ENCODE results near the gene MCTP2. TPM values are rescaled to one million over a fixed set of nuclear protein-coding genes. Genes with fewer than 3 reads are reported as not detected.

Gene MCTP2
- total and polyA plus RNA-seq, 2 of the 8 experiments (the other 6 are each of a cell fraction or from before 2014, with no cell fraction given): 3.4 to 4.5 TPM

DNA sequence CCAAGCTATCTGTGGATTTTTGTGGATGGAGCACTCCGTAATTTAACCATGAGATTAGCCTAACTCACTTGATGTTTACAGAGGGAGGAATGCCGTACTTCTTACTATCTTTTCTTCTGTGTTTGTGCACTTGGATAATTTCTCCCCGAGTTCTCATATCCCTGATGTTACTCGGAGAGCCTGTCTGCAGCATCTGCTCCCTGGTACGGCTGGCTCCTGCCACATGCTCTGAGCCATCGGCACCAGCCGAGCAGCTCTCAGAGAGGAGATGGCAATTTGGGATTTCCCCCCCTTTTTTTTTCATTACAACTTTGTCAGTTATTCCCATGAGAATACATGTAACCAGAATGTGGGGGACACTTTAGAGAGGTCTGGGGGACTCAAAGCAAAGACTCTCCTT is 155.0 kb downstream of the MCTP2 start:
- H3K27ac ChIP-seq (ENCODE audit: low read depth, low read length): no peak overlapping the region
- FAIRE-seq (no peak), DNase-seq (ENCODE audit: low read depth in 1 of 2, low spot score in 2 of 2) (no peak)
- H3K79me2 ChIP-seq (ENCODE audit: control insufficient read depth in 1 of 2, insufficient read depth in 2 of 2, low read length in 2 of 2): no peaks in the 10 kb centered on the region
- no peak overlapping the region for H2AFZ ChIP-seq (ENCODE audit: low read length)
- no peaks in the 10 kb centered on the region for H3K9me3 ChIP-seq (ENCODE audit: insufficient read depth in 2 of 2, low read depth in 1 of 2, low read length in 1 of 2)
- no peak overlapping the region for H2BK5ac ChIP-seq (ENCODE audit: low read depth, low read length)
- no peak overlapping the region for H3K4me3 ChIP-seq (ENCODE audit: extremely low read depth in 1 of 4, insufficient read depth in 2 of 4, low read depth in 3 of 4, low read length in 4 of 4)
- no peak overlapping the region for H4K8ac ChIP-seq (ENCODE audit: extremely low read depth, insufficient read depth, low read length)
- H4K91ac ChIP-seq (replicated peaks; ENCODE audit: insufficient read length, low read length): no peak overlapping the region
- no peak overlapping the region for H3K4me2 ChIP-seq (ENCODE audit: insufficient read depth in 1 of 2, low read depth in 2 of 2, low read length in 2 of 2)
- H3K56ac ChIP-seq (replicated peaks; ENCODE audit: insufficient read length, low read depth, low read length): no peak overlapping the region
- no peak overlapping the region for H2AK5ac ChIP-seq (ENCODE audit: low read depth, low read length)
- H3K14ac ChIP-seq (ENCODE audit: insufficient read length): no peak overlapping the region
- H2BK12ac ChIP-seq (ENCODE audit: low read depth, low read length): no peak overlapping the region
- no peak overlapping the region for H3K4ac ChIP-seq (replicated peaks; ENCODE audit: insufficient read length, low read depth, low read length)
- H4K5ac ChIP-seq (ENCODE audit: insufficient read length, low read depth, low read length): no peak overlapping the region
- H3K4me1 ChIP-seq (replicated peaks in 1 of 4; ENCODE audit: control insufficient read depth in 3 of 4, insufficient read depth in 4 of 4, low read length in 3 of 4): no peaks in the 10 kb centered on the region
- no peak overlapping the region for H3K18ac ChIP-seq (ENCODE audit: extremely low read depth, low read length)
- WGBS, 2 experiments (ENCODE audit: extremely low coverage in 1 of 2, insufficient coverage in 1 of 2, insufficient read length in 1 of 2, insufficient replicate concordance in 2 of 2, low coverage in 1 of 2, low lambda C conversion rate in 2 of 2, missing lambda C conversion rate in 1 of 2): 94% methylated on average over 7 of the region's 7 CpGs; no CpG with 5 or more reads in 1 of the 2 experiments
- H3K9ac ChIP-seq (replicated peaks in 1 of 4; ENCODE audit: extremely low read depth in 1 of 4, low read depth in 3 of 4, low read length in 3 of 4): no peak overlapping the region
- H3K79me1 ChIP-seq (ENCODE audit: low read depth, low read length): no peaks in the 10 kb centered on the region
- H3K23me2 ChIP-seq (ENCODE audit: low read depth, low read length): no peaks in the 10 kb centered on the region
- POLR2A ChIA-PET (ENCODE audit: partially characterized antibody): interaction anchor here (0.6 kb wide), 1 partner anchor 125 kb away, joined by 3 read pairs; no protein-coding TSS in a partner anchor
- no peak overlapping the region for H2BK15ac ChIP-seq (ENCODE audit: low read length)
- no peaks in the 10 kb centered on the region for H3K27me3 ChIP-seq (replicated peaks in 1 of 4; ENCODE audit: control insufficient read depth in 3 of 4, extremely low read depth in 1 of 4, insufficient read depth in 3 of 4, low read length in 3 of 4)
- no peak overlapping the region for H2BK20ac ChIP-seq (ENCODE audit: low read length)
- H4K20me1 ChIP-seq (replicated peaks in 1 of 2; ENCODE audit: control insufficient read depth in 1 of 2, insufficient read depth in 2 of 2, low read length in 2 of 2): no peaks in the 10 kb centered on the region
- no peaks in the 10 kb centered on the region for H3K36me3 ChIP-seq (ENCODE audit: control insufficient read depth in 2 of 4, insufficient read depth in 4 of 4, low read length in 3 of 4)
- CTCF ChIA-PET (ENCODE audit: partially characterized antibody): interaction anchor here (0.7 to 0.9 kb wide), 2 partner anchors 16 to 222 kb away, joined by 3 read pairs; no protein-coding TSS in a partner anchor
- no peak overlapping the region for H2BK120ac ChIP-seq (replicated peaks; ENCODE audit: low read depth, low read length)
- no peak overlapping the region for H3K23ac ChIP-seq (ENCODE audit: insufficient read length)
- TF ChIP-seq CEBPB (IDR thresholded peaks at IDR 0.05; ENCODE audit: low read depth, low read length) (no peak), NRF1 (IDR thresholded peaks at IDR 0.05; ENCODE audit: low read depth, low read length) (no peak), TAF7 (optimal IDR thresholded peaks at IDR 0.05; ENCODE audit: borderline replicate concordance, low read depth, low read length) (no peak), JUN (IDR thresholded peaks at IDR 0.05; ENCODE audit: low read depth, low read length) (no peak), JUND (IDR thresholded peaks at IDR 0.05; ENCODE audit: low read length) (no peak), CBX5 (IDR thresholded peaks at IDR 0.05; ENCODE audit: low read depth, low read length) (no peak), USF2 (IDR thresholded peaks at IDR 0.05; ENCODE audit: low read length) (no peak), TEAD4 (IDR thresholded peaks at IDR 0.05; ENCODE audit: low read depth, low read length) (no peak), EP300 (IDR thresholded peaks at IDR 0.05; ENCODE audit: borderline replicate concordance in 1 of 2, low read depth in 2 of 2, low read length in 2 of 2) (no peak), POLR2A (IDR thresholded peaks at IDR 0.05; ENCODE audit: control extremely low read depth in 1 of 2, low read depth in 2 of 2, low read length in 2 of 2) (no peak)
- TF ChIP-seq, protein P1, sequence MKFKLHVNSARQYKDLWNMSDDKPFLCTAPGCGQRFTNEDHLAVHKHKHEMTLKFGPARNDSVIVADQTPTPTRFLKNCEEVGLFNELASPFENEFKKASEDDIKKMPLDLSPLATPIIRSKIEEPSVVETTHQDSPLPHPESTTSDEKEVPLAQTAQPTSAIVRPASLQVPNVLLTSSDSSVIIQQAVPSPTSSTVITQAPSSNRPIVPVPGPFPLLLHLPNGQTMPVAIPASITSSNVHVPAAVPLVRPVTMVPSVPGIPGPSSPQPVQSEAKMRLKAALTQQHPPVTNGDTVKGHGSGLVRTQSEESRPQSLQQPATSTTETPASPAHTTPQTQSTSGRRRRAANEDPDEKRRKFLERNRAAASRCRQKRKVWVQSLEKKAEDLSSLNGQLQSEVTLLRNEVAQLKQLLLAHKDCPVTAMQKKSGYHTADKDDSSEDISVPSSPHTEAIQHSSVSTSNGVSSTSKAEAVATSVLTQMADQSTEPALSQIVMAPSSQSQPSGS (IDR thresholded peaks at IDR 0.05; ENCODE audit: low read length): no peak
